HepG2 (cell line): ENCODE measurements around the gene PREX1. TPM values are rescaled to one million over a fixed set of nuclear protein-coding genes. Genes with fewer than 3 reads are reported as not detected.

Source experiments
- AKAP8 ChIP-seq: sonication (generic); formaldehyde crosslinking; IDR thresholded peaks from 2 replicates; pipeline ENCODE4 v1.5.1; 2020; ENCODE audit warnings: mild to moderate bottlenecking, missing genetic modification reagents
- DNMT3B ChIP-seq: conservative IDR thresholded peaks from 2 replicates; pipeline ENCODE4 v1.6.1; 2016; ENCODE audit warnings: missing biosample characterization, control low read depth
- HMGA1 ChIP-seq: sonication (generic); formaldehyde crosslinking; conservative IDR thresholded peaks from 2 replicates; pipeline ENCODE4 v1.4.0; 2020; ENCODE audit warnings: missing genetic modification reagents
- ISX ChIP-seq: sonication (generic); formaldehyde crosslinking; conservative IDR thresholded peaks from 2 replicates; pipeline ENCODE4 v1.5.0; 2020; ENCODE audit warnings: missing genetic modification reagents
- KAT8 ChIP-seq: IDR thresholded peaks from 2 replicates; pipeline ENCODE4 v1.6.1; 2016; ENCODE audit warnings: missing genetic modification reagents, missing compliant biosample characterization
- MTF1 ChIP-seq: sonication (generic); formaldehyde crosslinking; IDR thresholded peaks from 2 replicates; pipeline ENCODE4 v1.5.0; 2020; ENCODE audit warnings: missing genetic modification reagents
- NONO ChIP-seq, 2 experiments: fragments of 450-650 bp in 1 of 2; sonication (generic) in 1 of 2; formaldehyde crosslinking in 1 of 2; IDR thresholded peaks in 1 of 2; conservative IDR thresholded peaks in 1 of 2; 2 replicates each; pipeline versions ENCODE4 v1.6.1 to v1.8.0; 2017 to 2022; ENCODE audit warnings: mild to moderate bottlenecking in 1 of 2, missing genetic modification reagents in 1 of 2, moderate library complexity in 1 of 2
- PATZ1 ChIP-seq: sonication (generic); formaldehyde crosslinking; IDR thresholded peaks from 2 replicates; pipeline ENCODE4 v1.4.0; 2020; ENCODE audit warnings: missing genetic modification reagents
- PAXIP1 ChIP-seq: sonication (generic); formaldehyde crosslinking; conservative IDR thresholded peaks from 2 replicates; pipeline ENCODE4 v1.4.0; 2020; ENCODE audit warnings: mild to moderate bottlenecking, missing genetic modification reagents, moderate library complexity
- PITX1 ChIP-seq: sonication (generic); formaldehyde crosslinking; IDR thresholded peaks from 2 replicates; pipeline ENCODE4 v1.5.1; 2020; ENCODE audit warnings: mild to moderate bottlenecking, missing genetic modification reagents
- PLSCR1 ChIP-seq: sonication (generic); formaldehyde crosslinking; IDR thresholded peaks from 2 replicates; pipeline ENCODE4 v1.5.0; 2020; ENCODE audit warnings: missing genetic modification reagents, mild to moderate bottlenecking, borderline replicate concordance
- POGZ ChIP-seq: sonication (generic); formaldehyde crosslinking; IDR thresholded peaks from 2 replicates; pipeline ENCODE4 v1.4.0; 2020; ENCODE audit warnings: mild to moderate bottlenecking, missing genetic modification reagents
- RBM39 ChIP-seq: fragments of 200-400 bp; formaldehyde crosslinking; IDR thresholded peaks from one replicate; pipeline ENCODE4 v1.6.1; 2018; ENCODE audit warnings: antibody characterized with exemption, mild to moderate bottlenecking, low read depth, low read length; ENCODE audit not compliant: poor library complexity, severe bottlenecking
- SMAD9 ChIP-seq: sonication (generic); formaldehyde crosslinking; IDR thresholded peaks from 2 replicates; pipeline ENCODE4 v1.5.1; 2020; ENCODE audit warnings: mild to moderate bottlenecking, missing genetic modification reagents
- SP1 ChIP-seq, 2 experiments: fragments of 450-650 bp in 1 of 2; sonication (generic) in 1 of 2; formaldehyde crosslinking in 1 of 2; IDR thresholded peaks; 2 replicates each; pipeline versions ENCODE4 v1.4.0 to v1.6.1; 2016 to 2020; ENCODE audit warnings: missing genetic modification reagents in 1 of 2
- YEATS4 ChIP-seq: sonication (generic); formaldehyde crosslinking; IDR thresholded peaks from 2 replicates; pipeline ENCODE4 v1.4.0; 2020; ENCODE audit warnings: missing genetic modification reagents, borderline replicate concordance
- ZKSCAN8 ChIP-seq: IDR thresholded peaks from 2 replicates; pipeline ENCODE4 v1.6.1; 2016; ENCODE audit warnings: borderline replicate concordance, missing genetic modification reagents, missing compliant biosample characterization
- ZNF570 ChIP-seq: sonication (generic); formaldehyde crosslinking; IDR thresholded peaks from 2 replicates; pipeline ENCODE4 v1.4.0; 2020; ENCODE audit warnings: mild to moderate bottlenecking, missing genetic modification reagents, borderline replicate concordance
- ZNF652 ChIP-seq: IDR thresholded peaks from 2 replicates; pipeline ENCODE4 v1.6.1; 2016; ENCODE audit warnings: low read depth, borderline replicate concordance
- ZNF674 ChIP-seq: sonication (generic); formaldehyde crosslinking; IDR thresholded peaks from 2 replicates; pipeline ENCODE4 v1.5.0; 2020; ENCODE audit warnings: low read depth, mild to moderate bottlenecking, missing genetic modification reagents
- polyA plus RNA-seq, 8 experiments: library from polyadenylated mRNA; depleted of rRNA in 3 of 8; stranded (reverse) in 7 of 8; unstranded in 1 of 8; fragments of >200 nt; fragmentation: Illumina TruSeq in 4 of 8; extraction: Trizol in 4 of 8; gene quantifications; 2 replicates each; pipeline versions ENCODE4 v1.2.1 to v1.2.3, GENCODE V29; 2011 to 2016; ENCODE audit warnings: low read depth in 4 of 8, missing spikeins in 1 of 8, mixed read lengths in 1 of 8; ENCODE audit not compliant: insufficient read depth in 1 of 8
- total RNA-seq, 5 experiments: library from RNA; depleted of rRNA; stranded (reverse); fragments of >200 nt; fragmentation: Illumina TruSeq; extraction: Trizol; gene quantifications; 2 replicates each; pipeline ENCODE4 v1.2.3, GENCODE V29; 2016; ENCODE audit warnings: low read depth in 1 of 5
- TF ChIP-seq, protein P1 (sequence below): sonication (generic); formaldehyde crosslinking; conservative IDR thresholded peaks from 2 replicates; pipeline ENCODE4 v1.4.0; 2020; ENCODE audit warnings: missing genetic modification reagents
- TF ChIP-seq, protein P2 (sequence below): conservative IDR thresholded peaks from 2 replicates; pipeline ENCODE4 v1.6.1; 2018; ENCODE audit warnings: missing genetic modification reagents

Gene PREX1
- total and polyA plus RNA-seq, 2 of the 13 experiments (the other 11 are each of a cell fraction or from before 2014, with no cell fraction given), result 0.02 to 0.04 TPM

DNA sequence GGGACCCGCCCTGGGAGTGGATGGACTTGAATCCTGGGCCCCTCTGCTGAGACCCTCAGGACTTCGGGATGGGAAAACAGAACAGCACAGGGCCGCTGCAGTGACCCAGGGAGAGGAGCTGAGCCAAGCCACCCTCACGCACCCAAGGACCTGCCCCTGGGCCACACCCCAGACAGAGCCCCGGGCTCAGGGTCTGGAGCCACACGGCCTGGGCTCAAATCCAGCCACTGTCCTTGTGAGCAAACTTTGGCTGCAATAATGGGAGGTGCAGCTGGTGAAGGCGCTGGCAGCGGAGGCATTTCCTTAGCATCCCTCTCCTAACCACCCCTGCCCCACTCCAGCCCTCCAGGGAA is 207.7 kb downstream of the PREX1 start (continued):
- TF ChIP-seq KAT8 (no peak), AKAP8 (no peak), MTF1 (no peak), NONO (IDR thresholded peaks at IDR 0.05) (no peak), NONO (CRISPR knock-in tag; conservative IDR thresholded peaks at IDR 0.05) (no peak), DNMT3B (no peak), PLSCR1 (CRISPR knock-in tag) (no peak), ZNF570 (CRISPR knock-in tag) (no peak), SMAD9 (CRISPR knock-in tag) (0 out of 2 replicates have a peak, but pooled peaks have one; percentile 55), POGZ (no peak), PATZ1 (CRISPR knock-in tag) (no peak), PAXIP1 (CRISPR knock-in tag) (no peak), SP1 (IDR thresholded peaks at IDR 0.05) (no peak), SP1 (CRISPR knock-in tag; IDR thresholded peaks at IDR 0.05) (no peak), ZKSCAN8 (CRISPR knock-in tag) (no peak), PITX1 (CRISPR knock-in tag) (0 out of 2 replicates have a peak, but pooled peaks have one; percentile 70), ISX (CRISPR knock-in tag) (no peak), RBM39 (peak; percentile 10), HMGA1 (CRISPR knock-in tag) (no peak), YEATS4 (CRISPR knock-in tag) (no peak), ZNF652 (no peak), ZNF674 (CRISPR knock-in tag) (no peak)
- TF ChIP-seq, protein P1, sequence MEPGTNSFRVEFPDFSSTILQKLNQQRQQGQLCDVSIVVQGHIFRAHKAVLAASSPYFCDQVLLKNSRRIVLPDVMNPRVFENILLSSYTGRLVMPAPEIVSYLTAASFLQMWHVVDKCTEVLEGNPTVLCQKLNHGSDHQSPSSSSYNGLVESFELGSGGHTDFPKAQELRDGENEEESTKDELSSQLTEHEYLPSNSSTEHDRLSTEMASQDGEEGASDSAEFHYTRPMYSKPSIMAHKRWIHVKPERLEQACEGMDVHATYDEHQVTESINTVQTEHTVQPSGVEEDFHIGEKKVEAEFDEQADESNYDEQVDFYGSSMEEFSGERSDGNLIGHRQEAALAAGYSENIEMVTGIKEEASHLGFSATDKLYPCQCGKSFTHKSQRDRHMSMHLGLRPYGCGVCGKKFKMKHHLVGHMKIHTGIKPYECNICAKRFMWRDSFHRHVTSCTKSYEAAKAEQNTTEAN (CRISPR knock-in tag), result no peak
- TF ChIP-seq, protein P2, sequence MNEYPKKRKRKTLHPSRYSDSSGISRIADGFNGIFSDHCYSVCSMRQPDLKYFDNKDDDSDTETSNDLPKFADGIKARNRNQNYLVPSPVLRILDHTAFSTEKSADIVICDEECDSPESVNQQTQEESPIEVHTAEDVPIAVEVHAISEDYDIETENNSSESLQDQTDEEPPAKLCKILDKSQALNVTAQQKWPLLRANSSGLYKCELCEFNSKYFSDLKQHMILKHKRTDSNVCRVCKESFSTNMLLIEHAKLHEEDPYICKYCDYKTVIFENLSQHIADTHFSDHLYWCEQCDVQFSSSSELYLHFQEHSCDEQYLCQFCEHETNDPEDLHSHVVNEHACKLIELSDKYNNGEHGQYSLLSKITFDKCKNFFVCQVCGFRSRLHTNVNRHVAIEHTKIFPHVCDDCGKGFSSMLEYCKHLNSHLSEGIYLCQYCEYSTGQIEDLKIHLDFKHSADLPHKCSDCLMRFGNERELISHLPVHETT (CRISPR knock-in tag), result no peak
